CD4-positive, CD25-positive, alpha-beta regulatory T cell (primary cell): ENCODE data around the gene MEAF6. TPM values are rescaled to one million over a fixed set of nuclear protein-coding genes. Genes with fewer than 3 reads are reported as not detected.
A peak's percentile ranks its signal among the peaks of the same experiment; 100 is the strongest.

ENCODE experiments used
- ATAC-seq, 2 donors: fragments of 150-1000 bp; cut with Tn5 transposase; one replicate each; pipeline ENCODE4 v1.10.0; 2021; ENCODE audit warnings: low read depth in 2 of 2, moderate number of reproducible peaks in 2 of 2, moderate library complexity in 1 of 2
- DNase-seq, 3 donors: peaks; one replicate each; pipeline versions ENCODE4 v3.0.0 to v3.0.0-alpha.2; 2012 to 2022; ENCODE audit warnings: mixed read lengths in 1 of 3
- H3K27ac ChIP-seq: one replicate; pipeline ENCODE4 v1.7.0; 2013; ENCODE audit warnings: mild to moderate bottlenecking, low read length; ENCODE audit not compliant: insufficient read depth, poor library complexity, severe bottlenecking
- H3K27me3 ChIP-seq: one replicate; pipeline ENCODE4 v1.7.0; 2013; ENCODE audit warnings: low read length; ENCODE audit not compliant: control insufficient read depth, insufficient read depth
- H3K36me3 ChIP-seq: one replicate; pipeline ENCODE4 v1.7.0; 2013; ENCODE audit warnings: mild to moderate bottlenecking, low read length, moderate library complexity; ENCODE audit not compliant: control insufficient read depth, insufficient read depth
- H3K4me1 ChIP-seq: 2 replicates; pipeline ENCODE4 v1.7.0; 2013; ENCODE audit warnings: mild to moderate bottlenecking, low read length; ENCODE audit not compliant: insufficient read depth, control insufficient read depth, poor library complexity, severe bottlenecking
- H3K4me3 ChIP-seq: one replicate; pipeline ENCODE4 v1.7.0; 2013; ENCODE audit warnings: low read depth, mild to moderate bottlenecking, low read length, moderate library complexity
- H3K9me3 ChIP-seq, 2 experiments: 1 replicate in 1 of 2; 2 replicates in 1 of 2; pipeline ENCODE4 v1.7.0; 2013; ENCODE audit warnings: low read length in 2 of 2, mild to moderate bottlenecking in 1 of 2, moderate library complexity in 1 of 2; ENCODE audit not compliant: control insufficient read depth in 2 of 2
- H3K27ac Mint-ChIP-seq, 3 donors: one replicate each; pipeline ENCODE4 v1.8.0; 2020 to 2022; ENCODE audit warnings: mild to moderate bottlenecking in 3 of 3, mixed read lengths in 3 of 3, moderate library complexity in 2 of 3
- H3K27me3 Mint-ChIP-seq: one replicate; pipeline ENCODE4 v1.8.0; 2022; ENCODE audit warnings: mild to moderate bottlenecking, mixed read lengths
- H3K36me3 Mint-ChIP-seq: one replicate; pipeline ENCODE4 v1.8.0; 2020; ENCODE audit warnings: mixed read lengths
- H3K4me1 Mint-ChIP-seq, 4 donors: one replicate each; pipeline ENCODE4 v1.8.0; 2020 to 2022; ENCODE audit warnings: mixed read lengths in 4 of 4, mild to moderate bottlenecking in 1 of 4
- H3K4me3 Mint-ChIP-seq, 4 donors: one replicate each; pipeline ENCODE4 v1.8.0; 2020 to 2022; ENCODE audit warnings: mild to moderate bottlenecking in 4 of 4, mixed read lengths in 4 of 4, moderate library complexity in 3 of 4
- H3K9me3 Mint-ChIP-seq, 7 donors: one replicate each; pipeline ENCODE4 v1.8.0; 2020 to 2022; ENCODE audit warnings: mixed read lengths in 7 of 7, mild to moderate bottlenecking in 3 of 7, moderate library complexity in 2 of 7
- polyA plus RNA-seq, 4 donors: library from polyadenylated mRNA; unstranded; fragments of 300-500 nt; fragmentation: Illumina TruSeq; gene quantifications; one replicate each; pipeline ENCODE4 v1.2.3, GENCODE V29; 2021
- total RNA-seq: library from RNA; stranded (reverse); gene quantifications from one replicate; pipeline ENCODE4 v1.2.3, GENCODE V29; 2022

MEAF6 gene
- total and polyA plus RNA-seq, 5 donors from 2014 or later: 52.3 to 163 (median 150) TPM

DNA sequence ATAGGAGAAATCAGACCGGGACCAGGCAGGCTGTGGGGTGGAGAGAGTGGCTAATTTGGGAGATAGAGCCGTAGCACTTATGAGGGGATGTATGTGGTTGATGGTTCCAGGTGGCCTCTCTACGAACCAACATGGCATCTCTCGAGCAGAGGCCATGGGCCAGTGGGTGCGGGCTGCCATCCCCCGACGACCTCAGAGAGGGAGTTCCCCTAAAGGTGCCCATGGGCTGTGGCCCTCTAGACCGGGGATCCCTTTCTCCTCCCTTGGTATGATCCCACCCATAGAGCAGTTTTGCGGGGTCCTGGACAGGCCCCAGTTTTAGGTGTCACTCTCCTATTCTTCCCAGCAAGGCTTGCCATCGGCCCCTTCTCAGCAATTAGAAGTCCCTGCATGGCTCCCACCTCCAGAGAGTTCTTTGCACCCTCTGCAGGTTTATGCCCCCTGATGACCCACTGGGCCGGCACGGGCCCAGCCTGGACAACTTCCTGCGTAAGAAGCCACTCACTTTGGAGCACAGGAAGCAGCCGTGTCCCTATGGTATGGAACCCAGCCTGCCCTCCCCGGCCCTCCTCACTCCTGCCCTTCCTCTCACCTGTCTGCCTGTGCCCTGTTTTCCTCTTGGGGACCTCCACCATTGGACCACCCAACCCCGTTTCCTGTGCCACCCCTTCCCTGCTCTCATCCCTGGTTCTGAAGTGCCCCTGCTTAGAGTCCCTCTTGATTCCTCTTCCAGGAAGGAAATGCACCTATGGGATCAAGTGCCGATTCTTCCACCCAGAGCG lies 32.4 kb downstream of the MEAF6 start:
- ATAC-seq (no peak), DNase-seq (no peak)
- Histone ChIP-seq H3K9me3 (no peaks in the 10 kb centered on the region), H3K27ac (peak overlapping the region; percentile 97), H3K27me3 (no peaks in the 10 kb centered on the region), H3K4me3 (no peak overlapping the region), H3K36me3 (peaks cover 61% of the 10 kb centered on the region), H3K4me1 (peaks cover 54% of the 10 kb centered on the region)
- Mint-ChIP-seq H3K36me3 (peaks cover 32% of the 10 kb centered on the region), H3K4me1 (peaks cover 2 to 65% (median 32%) of the 10 kb centered on the region in 4 donors), H3K27me3 (no peaks in the 10 kb centered on the region), H3K9me3 (peaks cover 0 to 1% (median 0%) of the 10 kb centered on the region in 7 donors), H3K27ac (peak overlapping the region; percentile 89 to 99 (median 91)), H3K4me3 (peak overlapping the region in 2 of 4 donors; percentile 73 to 98)

GRCh38 chr1:37481289-37482003 lies 33.1 kb downstream of the MEAF6 start:
- Histone ChIP-seq H3K27ac (peak overlapping the region; percentile 97), H3K27me3 (no peaks in the 10 kb centered on the region), H3K9me3 (no peaks in the 10 kb centered on the region), H3K4me1 (peaks cover 54% of the 10 kb centered on the region), H3K36me3 (peaks cover 67% of the 10 kb centered on the region), H3K4me3 (no peak overlapping the region)
- Mint-ChIP-seq H3K36me3 (peaks cover 32% of the 10 kb centered on the region), H3K4me1 (peaks cover 0 to 62% (median 29%) of the 10 kb centered on the region in 4 donors), H3K27me3 (no peaks in the 10 kb centered on the region), H3K27ac (peak overlapping the region; percentile 66 to 99 (median 91)), H3K9me3 (peaks cover 0 to 1% (median 0%) of the 10 kb centered on the region in 7 donors), H3K4me3 (peak overlapping the region in 2 of 4 donors; percentile 87 to 98)
- ATAC-seq: no peak
- DNase-seq: no peak

DNA sequence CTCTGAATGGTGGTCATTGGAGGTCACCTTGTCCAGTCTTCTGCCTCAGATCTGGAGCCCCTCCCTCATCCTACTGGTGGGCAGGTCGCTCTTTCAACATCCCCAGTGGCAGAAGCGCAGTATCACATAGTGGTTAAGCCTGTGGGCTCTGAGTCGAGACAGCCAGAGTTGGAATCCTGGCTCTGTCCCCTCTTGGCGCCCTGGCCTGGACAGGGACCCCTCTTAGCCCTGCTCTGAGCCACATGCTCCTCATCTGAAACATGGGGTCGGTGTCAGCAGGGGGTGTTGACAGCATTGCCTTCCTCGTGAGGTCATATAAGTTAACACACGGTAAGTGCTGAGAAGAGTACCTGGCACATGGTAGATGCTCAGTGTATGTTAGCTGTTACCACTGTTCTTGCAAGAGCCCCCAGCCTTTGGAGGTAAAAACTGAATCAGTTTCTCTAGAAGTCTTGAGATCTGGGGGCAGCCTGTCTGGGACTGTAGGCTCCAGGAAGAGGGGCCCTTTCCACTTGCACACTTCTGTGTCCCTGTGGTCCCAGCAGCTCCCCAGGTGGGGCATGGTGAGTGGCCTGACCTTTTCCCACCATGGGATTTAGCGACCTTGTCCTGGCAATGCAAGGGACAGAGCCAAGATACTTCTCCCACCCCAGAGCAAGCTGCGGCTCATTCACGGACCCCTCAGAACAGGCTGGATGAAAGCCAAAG lies 33.8 kb downstream of the MEAF6 start:
- ATAC-seq (no peak), DNase-seq (no peak)
- Histone ChIP-seq H3K4me1 (peaks cover 57% of the 10 kb centered on the region), H3K9me3 (no peaks in the 10 kb centered on the region), H3K27me3 (no peaks in the 10 kb centered on the region), H3K27ac (peak overlapping the region; percentile 97), H3K4me3 (no peak overlapping the region), H3K36me3 (peaks cover 72% of the 10 kb centered on the region)
- H3K27me3 Mint-ChIP-seq: no peaks in the 10 kb centered on the region
- peak overlapping the region; percentile 53 to 98 (median 92) for H3K4me3 Mint-ChIP-seq
- H3K27ac Mint-ChIP-seq: peak overlapping the region; percentile 81 to 99 (median 99)
- H3K4me1 Mint-ChIP-seq: peaks cover 0 to 59% (median 28%) of the 10 kb centered on the region in 4 donors
- peaks cover 38% of the 10 kb centered on the region for H3K36me3 Mint-ChIP-seq
- peaks cover 0 to 1% (median 0%) of the 10 kb centered on the region in 7 donors for H3K9me3 Mint-ChIP-seq

- DNase-seq (peak in 1 of 3 donors; percentile 14), ATAC-seq (no peak)
- peaks cover 75% of the 10 kb centered on the region for H3K36me3 ChIP-seq
- H3K27ac ChIP-seq: peak overlapping the region; percentile 97
- H3K4me3 ChIP-seq: peak overlapping the region; percentile 100
- Mint-ChIP-seq H3K9me3 (peaks cover 0 to 2% (median 0%) of the 10 kb centered on the region in 7 donors), H3K4me3 (peak overlapping the region; percentile 96 to 99 (median 98)), H3K27me3 (no peaks in the 10 kb centered on the region), H3K27ac (peak overlapping the region; percentile 81 to 99 (median 99)), H3K4me1 (peaks cover 0 to 59% (median 28%) of the 10 kb centered on the region in 4 donors), H3K36me3 (peaks cover 38% of the 10 kb centered on the region)
- no peaks in the 10 kb centered on the region for H3K9me3 ChIP-seq
- no peaks in the 10 kb centered on the region for H3K27me3 ChIP-seq
- peaks cover 60% of the 10 kb centered on the region for H3K4me1 ChIP-seq
Measured at GRCh38 chr1:37480125-37480466, 34.5 kb downstream of the MEAF6 start.

DNA sequence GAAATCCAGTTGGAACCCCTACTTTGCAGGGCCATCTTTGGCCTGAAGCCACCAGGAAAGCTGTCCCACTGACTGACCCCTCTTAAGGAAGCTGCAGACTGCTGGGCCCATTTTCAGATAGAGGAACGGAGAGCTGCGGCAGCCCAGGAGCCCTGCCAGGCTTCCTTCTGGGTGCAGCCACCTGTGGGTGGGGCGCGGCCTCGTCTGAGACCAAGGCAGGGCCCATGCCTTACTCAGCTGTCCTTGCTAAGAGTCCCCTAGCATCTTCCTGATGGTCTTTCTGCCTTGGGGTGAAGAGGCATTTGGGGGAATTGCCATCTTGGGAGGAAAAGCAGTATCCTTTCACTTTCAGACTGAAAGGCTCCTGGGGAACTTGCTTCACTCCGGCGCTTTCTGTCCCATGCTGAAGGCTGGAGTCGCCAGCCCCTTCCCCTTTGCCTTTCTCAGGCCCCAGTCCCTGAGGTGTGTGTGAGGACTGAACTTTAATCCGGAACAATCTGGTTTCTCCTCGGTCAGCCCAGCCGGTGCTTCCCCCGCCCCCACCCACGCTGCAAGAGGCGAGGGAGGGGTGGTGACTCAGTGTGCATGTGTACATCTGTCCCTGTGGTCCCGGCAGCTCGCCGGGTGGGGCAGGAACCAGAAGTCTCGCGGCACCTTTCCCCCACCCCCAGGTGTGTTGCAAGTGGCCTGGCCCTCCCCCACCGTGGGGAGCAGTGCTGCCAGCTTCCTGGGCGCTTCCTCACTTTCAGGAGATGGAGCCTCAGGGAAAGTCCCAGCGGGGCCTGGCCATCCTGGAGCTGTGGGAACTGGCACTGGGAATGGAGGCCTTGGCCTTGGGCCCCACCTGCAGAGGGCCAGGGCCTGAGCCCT lies 35.1 kb downstream of the MEAF6 start:
- Histone ChIP-seq H3K36me3 (peaks cover 71% of the 10 kb centered on the region), H3K4me1 (peaks cover 60% of the 10 kb centered on the region), H3K4me3 (peak overlapping the region; percentile 100), H3K27ac (peak overlapping the region; percentile 97), H3K9me3 (no peaks in the 10 kb centered on the region), H3K27me3 (no peaks in the 10 kb centered on the region)
- Mint-ChIP-seq H3K27ac (peak overlapping the region; percentile 99 to 100 (median 99)), H3K4me3 (peak overlapping the region; percentile 96 to 99 (median 98)), H3K27me3 (no peaks in the 10 kb centered on the region), H3K4me1 (peaks cover 0 to 57% (median 27%) of the 10 kb centered on the region in 4 donors), H3K36me3 (peaks cover 38% of the 10 kb centered on the region), H3K9me3 (peaks cover 0 to 3% (median 0%) of the 10 kb centered on the region in 7 donors)
- peak; percentile 77 to 97 (median 79) for DNase-seq
- ATAC-seq: peak; percentile 78

- peaks cover 64% of the 10 kb centered on the region for H3K36me3 ChIP-seq
- no peaks in the 10 kb centered on the region for H3K27me3 ChIP-seq
- H3K4me3 ChIP-seq: peak overlapping the region; percentile 100
- Mint-ChIP-seq H3K27ac (peak overlapping the region; percentile 99 to 100 (median 99)), H3K9me3 (peaks cover 0 to 3% (median 0%) of the 10 kb centered on the region in 7 donors), H3K27me3 (no peaks in the 10 kb centered on the region), H3K36me3 (peaks cover 34% of the 10 kb centered on the region), H3K4me3 (peak overlapping the region; percentile 96 to 99 (median 98)), H3K4me1 (peaks cover 0 to 53% (median 25%) of the 10 kb centered on the region in 4 donors)
- H3K27ac ChIP-seq: peak overlapping the region; percentile 97
- ATAC-seq: peak; percentile 4 to 12
- H3K9me3 ChIP-seq: no peaks in the 10 kb centered on the region
- DNase-seq: peak in 2 of 3 donors; percentile 78 to 84
- peaks cover 63% of the 10 kb centered on the region for H3K4me1 ChIP-seq
Measured at GRCh38 chr1:37478890-37479254, 35.7 kb downstream of the MEAF6 start.
